Loucy (cell line): ENCODE measurements around the gene ACTA2.

ENCODE experiments used
- CTCF ChIP-seq: fragments of 200-600 bp; sonication (generic); conservative IDR thresholded peaks from 2 replicates; pipeline ENCODE4 v1.5.1; 2014; ENCODE audit warnings: mild to moderate bottlenecking, antibody characterized with exemption, low read length
- EZH2phosphoT487 ChIP-seq: fragments of 200-600 bp; IDR thresholded peaks from 2 replicates; pipeline ENCODE4 v1.6.1; 2018; ENCODE audit warnings: antibody characterized with exemption, mild to moderate bottlenecking, moderate library complexity, borderline replicate concordance

- TF ChIP-seq CTCF (no peak), EZH2phosphoT487 (no peak)
These were observed 8.8 kb downstream of the ACTA2 start for GRCh38 chr10:88943778-88944177.
